Muscle of leg (tissue), 16 donors: Measurements from ENCODE around the gene TRIM48. TPM values are rescaled to one million over a fixed set of nuclear protein-coding genes. Genes with fewer than 3 reads are reported as not detected.
"Not testable (repeated sequence)": the region's sequence is repeated elsewhere in the genome, so short reads cannot be mapped to it uniquely, and the experiment has no call there.

ENCODE experiments used
- DNase-seq: peaks from one replicate; pipeline ENCODE4 v3.0.0; 2013
- H3K27ac ChIP-seq: one replicate; pipeline ENCODE4 v1.5.1; 2013; ENCODE audit warnings: mild to moderate bottlenecking, low read length, control low read depth
- H3K27me3 ChIP-seq: one replicate; pipeline ENCODE4 v1.6.1; 2013; ENCODE audit warnings: low read length; ENCODE audit not compliant: control insufficient read depth, insufficient read depth
- H3K36me3 ChIP-seq: one replicate; pipeline ENCODE4 v1.6.1; 2013; ENCODE audit warnings: low read length; ENCODE audit not compliant: control insufficient read depth, insufficient read depth
- H3K4me1 ChIP-seq: one replicate; pipeline ENCODE4 v1.6.1; 2013; ENCODE audit warnings: low read length; ENCODE audit not compliant: control insufficient read depth, insufficient read depth
- H3K4me3 ChIP-seq: one replicate; pipeline ENCODE4 v1.5.1; 2013; ENCODE audit warnings: low read length, control low read depth
- H3K9me3 ChIP-seq: replicated peaks from 2 replicates; pipeline ENCODE4 v1.6.1; 2013; ENCODE audit warnings: low read depth, low read length; ENCODE audit not compliant: control insufficient read depth
- WGBS: methylation state at CpG from one replicate; pipeline ENCODE4 v1.1.5; 2013; ENCODE audit warnings: missing lambda C conversion rate; ENCODE audit not compliant: insufficient coverage; 5-methylcytosine and 5-hydroxymethylcytosine counted together
- long read RNA-seq, 11 donors: transcript quantifications; one replicate each; lab custom pipeline, GENCODE V29; 2026
- polyA plus RNA-seq, 8 donors: library from polyadenylated mRNA; unstranded; fragments of 120-200 nt; gene quantifications; one replicate each; pipeline versions ENCODE4 v1.2.1 to v1.2.3, GENCODE V29; 2013; ENCODE audit warnings: inconsistent platforms in 1 of 8, low replicate concordance in 1 of 8; ENCODE audit not compliant: insufficient read length in 8 of 8, insufficient read depth in 1 of 8
- total RNA-seq: library from RNA; stranded (reverse); fragments of 120-200 nt; gene quantifications from one replicate; pipeline ENCODE4 v1.2.4, GENCODE V29; 2013

Gene TRIM48, protein sequence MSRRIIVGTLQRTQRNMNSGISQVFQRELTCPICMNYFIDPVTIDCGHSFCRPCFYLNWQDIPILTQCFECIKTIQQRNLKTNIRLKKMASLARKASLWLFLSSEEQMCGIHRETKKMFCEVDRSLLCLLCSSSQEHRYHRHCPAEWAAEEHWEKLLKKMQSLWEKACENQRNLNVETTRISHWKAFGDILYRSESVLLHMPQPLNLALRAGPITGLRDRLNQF
- not detected for total RNA-seq
- polyA plus RNA-seq, result not detected
- long read RNA-seq, donor 1, result 0 reads
- long read RNA-seq, donor 2, result 0 reads
- long read RNA-seq, donor 3, result 0 reads
- long read RNA-seq, donor 4, result 0 reads
- long read RNA-seq, donor 5, result 0 reads
- long read RNA-seq, donor 6, result 0 reads
- long read RNA-seq, donor 7, result 0 reads
- long read RNA-seq, donor 8, result 0 reads
- long read RNA-seq, donor 9, result 0 reads
- long read RNA-seq, donor 10, result 0 reads
- long read RNA-seq, donor 11, result 0 reads

DNA sequence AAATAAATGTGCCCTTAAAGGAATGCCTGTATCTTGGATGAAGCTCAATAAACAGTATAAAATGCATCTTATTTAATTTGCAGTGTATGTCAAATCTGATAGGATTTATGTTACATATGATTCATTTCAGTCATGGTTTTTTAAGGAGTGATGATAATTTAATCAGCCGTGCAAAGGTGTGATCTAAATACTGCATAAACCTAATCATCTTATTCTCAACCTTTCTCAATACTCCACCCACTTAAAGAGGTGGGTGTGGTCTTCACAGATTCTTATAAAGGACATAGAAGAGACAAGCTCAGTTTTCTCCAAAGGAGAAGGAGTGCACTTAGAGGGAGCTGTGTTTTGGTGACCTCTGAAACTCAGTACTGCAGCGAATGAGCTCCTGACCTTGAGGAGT lies at the start of gene TRIM48:
Gene TRIM48, plus strand, starts transcription at position 301 of the 400 bp plus-strand sequence. CDS start 113 bp downstream, outside the sequence.
- 60% methylated on average over 1 of the region's 2 CpGs for WGBS
- not testable (repeated sequence) for H3K27me3 ChIP-seq, H3K36me3 ChIP-seq, DNase-seq, H3K27ac ChIP-seq, H3K4me1 ChIP-seq, H3K4me3 ChIP-seq
- peaks cover 18% of the 10 kb centered on the region for H3K9me3 ChIP-seq

DNA sequence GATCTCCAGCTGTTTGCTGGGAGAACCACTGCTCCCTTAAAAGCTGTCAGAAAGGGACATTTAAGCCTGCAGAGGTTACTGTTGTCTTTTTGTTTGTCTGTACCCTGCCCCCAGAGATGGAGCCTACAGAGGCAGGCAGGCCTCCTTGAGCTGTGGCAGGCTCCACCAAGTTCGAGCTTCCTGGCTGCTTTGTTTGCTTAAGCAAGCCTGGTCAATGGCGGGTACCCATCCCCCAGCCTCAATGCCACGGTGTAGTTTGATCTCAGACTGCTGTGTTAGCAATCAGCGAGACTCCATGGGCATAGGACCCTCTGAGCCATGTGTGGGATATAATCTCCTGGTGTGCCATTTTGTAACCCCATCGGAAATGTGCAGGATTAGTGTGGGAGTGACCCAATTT lies 23.6 kb upstream of the TRIM48 start:
- H3K9me3 ChIP-seq, result peaks cover 19% of the 10 kb centered on the region
- 53% methylated on average over 4 of the region's 5 CpGs for WGBS
- not testable (repeated sequence) for H3K4me1 ChIP-seq, DNase-seq, H3K27me3 ChIP-seq, H3K4me3 ChIP-seq, H3K36me3 ChIP-seq, H3K27ac ChIP-seq

DNA sequence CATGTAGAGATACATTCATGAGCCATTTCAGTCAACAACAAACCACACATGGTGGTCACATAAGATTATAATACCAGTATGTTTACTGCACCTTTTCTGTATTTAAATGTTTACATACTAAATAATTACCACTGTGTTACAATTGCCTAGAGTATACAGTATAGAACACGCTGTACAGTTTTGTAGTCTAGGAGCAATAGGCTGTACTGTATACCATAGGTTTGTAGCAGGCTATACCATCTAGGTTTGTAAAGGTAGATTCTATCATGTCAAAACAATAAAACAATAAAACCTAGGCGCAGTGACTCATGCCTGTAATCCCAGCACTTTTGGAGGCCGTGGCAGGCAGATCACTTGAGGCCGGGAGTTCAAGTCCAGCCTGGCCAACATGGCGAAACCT lies 1.1 kb downstream of the TRIM48 start:
- peaks cover 17% of the 10 kb centered on the region for H3K9me3 ChIP-seq
- DNase-seq, result no peak
- no CpG with 5 or more reads among the region's 5 CpGs for WGBS

More for the DNA sequence above, 1.1 kb downstream of the TRIM48 start:
- no peak overlapping the region for H3K27ac ChIP-seq
- H3K4me1 ChIP-seq, result no peaks in the 10 kb centered on the region
- no peaks in the 10 kb centered on the region for H3K36me3 ChIP-seq
- H3K27me3 ChIP-seq, result no peaks in the 10 kb centered on the region
- H3K4me3 ChIP-seq, result no peak overlapping the region

Other genes with a start within 250 kb of the TRIM48 start
- not detected for gene OR4A16, start 81.0 kb downstream of the TRIM48 start, total RNA-seq
- not detected for gene OR4A16, start 81.0 kb downstream of the TRIM48 start, polyA plus RNA-seq
- gene OR4A15, start 105.8 kb downstream of the TRIM48 start, total RNA-seq, result not detected
- gene OR4A15, start 105.8 kb downstream of the TRIM48 start, polyA plus RNA-seq, result not detected